Measurements from ENCODE around the gene PGP. TPM values are rescaled to one million over a fixed set of nuclear protein-coding genes. Genes with fewer than 3 reads are reported as not detected.

The PGP gene
- total and polyA plus RNA-seq, 4 donors = 3.4 to 9.9 (median 6.3) TPM

DNA sequence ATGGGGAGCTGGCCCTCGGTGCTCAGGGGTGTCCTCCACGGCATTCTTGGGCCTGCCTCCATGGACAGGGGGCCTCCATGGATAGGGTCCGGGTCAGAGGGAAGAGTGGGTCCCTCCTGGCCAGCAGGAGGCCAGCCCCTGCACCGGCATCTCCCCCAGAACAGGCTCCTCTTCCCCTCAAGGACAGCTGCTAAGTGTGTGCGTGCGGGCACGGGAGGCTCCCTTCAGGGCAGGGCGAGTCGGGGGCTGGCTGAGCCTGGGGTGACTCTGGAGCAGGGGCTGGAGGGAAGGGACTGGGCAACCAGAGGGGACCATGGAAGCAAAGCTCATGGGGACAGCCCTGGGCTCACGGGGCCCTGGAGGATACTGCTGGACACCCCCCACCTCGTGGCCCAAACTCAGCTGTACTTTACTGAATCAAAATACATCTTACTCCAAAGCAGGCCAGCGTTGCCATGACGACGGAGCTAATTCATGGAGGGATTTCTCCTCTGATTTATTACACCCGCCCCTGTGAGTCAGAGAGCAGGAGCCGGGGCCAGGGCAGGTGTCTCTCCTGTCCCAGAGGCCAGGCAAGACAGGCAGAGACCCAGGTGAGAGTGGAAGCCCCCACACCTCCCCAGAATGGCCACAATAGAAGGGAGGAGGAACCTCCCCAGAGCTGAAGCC lies 20.3 kb downstream of the PGP start:
- peaks cover 0 to 2% (median 0%) of the 10 kb centered on the region in 4 donors for H3K27me3 ChIP-seq (ENCODE audit: control insufficient read depth in 4 of 4, insufficient read depth in 4 of 4, low read length in 3 of 4)
- WGBS = 73% methylated on average over 16 of the region's 16 CpGs

DNA sequence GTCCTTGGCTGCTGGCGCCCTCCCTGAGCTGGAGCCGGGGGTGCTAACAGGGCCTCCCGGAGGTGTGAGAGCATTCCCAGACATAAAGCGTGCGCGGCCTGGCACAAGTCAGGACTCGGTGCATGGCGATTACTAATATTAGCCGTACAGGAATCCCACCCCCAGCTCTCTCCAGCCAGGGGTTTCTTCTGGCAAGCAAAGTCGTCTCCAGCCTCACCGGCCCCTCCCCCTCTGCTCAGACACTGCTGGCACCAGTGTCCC lies 23.3 kb downstream of the PGP start:
- Histone ChIP-seq H3K4me3 (ENCODE audit: low read depth in 1 of 3, low read length in 3 of 3) (no peak overlapping the region), H3K27me3 (ENCODE audit: control insufficient read depth in 4 of 4, insufficient read depth in 4 of 4, low read length in 3 of 4) (no peaks in the 10 kb centered on the region), H3K27ac (ENCODE audit: low read depth in 1 of 2, low read length in 2 of 2) (no peak overlapping the region), H3K9me3 (ENCODE audit: control insufficient read depth in 4 of 4, low read length in 3 of 4) (no peaks in the 10 kb centered on the region), H3K4me1 (ENCODE audit: control insufficient read depth in 4 of 4, insufficient read depth in 4 of 4, low read length in 3 of 4) (peaks cover 2 to 11% (median 3%) of the 10 kb centered on the region in 4 donors), H3K36me3 (ENCODE audit: control insufficient read depth in 4 of 4, insufficient read depth in 3 of 4, low read depth in 1 of 4, low read length in 3 of 4) (no peaks in the 10 kb centered on the region), H3K9ac (ENCODE audit: low read depth in 1 of 2, low read length in 2 of 2) (no peak overlapping the region)
- TF ChIP-seq TAF1 (conservative IDR thresholded peaks at IDR 0.05) = no peak
- no peak for TF ChIP-seq NR2F2 (IDR thresholded peaks at IDR 0.05)
- no peak for TF ChIP-seq RXRA (IDR thresholded peaks at IDR 0.05)
- TF ChIP-seq RAD21 (IDR thresholded peaks at IDR 0.05) = no peak
- DNase-seq (ENCODE audit: low spot score) = no peak
- WGBS = 96% methylated on average over 11 of the region's 11 CpGs

More for the DNA sequence above, 20.3 kb downstream of the PGP start:
- Histone ChIP-seq H3K36me3 (ENCODE audit: control insufficient read depth in 4 of 4, insufficient read depth in 3 of 4, low read depth in 1 of 4, low read length in 3 of 4) (no peaks in the 10 kb centered on the region), H3K9ac (ENCODE audit: low read depth in 1 of 2, low read length in 2 of 2) (no peak overlapping the region), H3K9me3 (ENCODE audit: control insufficient read depth in 4 of 4, low read length in 3 of 4) (no peaks in the 10 kb centered on the region), H3K4me3 (ENCODE audit: low read depth in 1 of 3, low read length in 3 of 3) (no peak overlapping the region), H3K27ac (ENCODE audit: low read depth in 1 of 2, low read length in 2 of 2) (no peak overlapping the region), H3K4me1 (ENCODE audit: control insufficient read depth in 4 of 4, insufficient read depth in 4 of 4, low read length in 3 of 4) (peaks cover 2 to 11% (median 4%) of the 10 kb centered on the region in 4 donors)
- TF ChIP-seq FOXA1 (IDR thresholded peaks at IDR 0.05) (no peak), JUND (IDR thresholded peaks at IDR 0.05) (no peak)
- TF ChIP-seq, protein P1, sequence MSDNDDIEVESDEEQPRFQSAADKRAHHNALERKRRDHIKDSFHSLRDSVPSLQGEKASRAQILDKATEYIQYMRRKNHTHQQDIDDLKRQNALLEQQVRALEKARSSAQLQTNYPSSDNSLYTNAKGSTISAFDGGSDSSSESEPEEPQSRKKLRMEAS (IDR thresholded peaks at IDR 0.05) = no peak
- no peak for DNase-seq (ENCODE audit: low spot score)

DNA sequence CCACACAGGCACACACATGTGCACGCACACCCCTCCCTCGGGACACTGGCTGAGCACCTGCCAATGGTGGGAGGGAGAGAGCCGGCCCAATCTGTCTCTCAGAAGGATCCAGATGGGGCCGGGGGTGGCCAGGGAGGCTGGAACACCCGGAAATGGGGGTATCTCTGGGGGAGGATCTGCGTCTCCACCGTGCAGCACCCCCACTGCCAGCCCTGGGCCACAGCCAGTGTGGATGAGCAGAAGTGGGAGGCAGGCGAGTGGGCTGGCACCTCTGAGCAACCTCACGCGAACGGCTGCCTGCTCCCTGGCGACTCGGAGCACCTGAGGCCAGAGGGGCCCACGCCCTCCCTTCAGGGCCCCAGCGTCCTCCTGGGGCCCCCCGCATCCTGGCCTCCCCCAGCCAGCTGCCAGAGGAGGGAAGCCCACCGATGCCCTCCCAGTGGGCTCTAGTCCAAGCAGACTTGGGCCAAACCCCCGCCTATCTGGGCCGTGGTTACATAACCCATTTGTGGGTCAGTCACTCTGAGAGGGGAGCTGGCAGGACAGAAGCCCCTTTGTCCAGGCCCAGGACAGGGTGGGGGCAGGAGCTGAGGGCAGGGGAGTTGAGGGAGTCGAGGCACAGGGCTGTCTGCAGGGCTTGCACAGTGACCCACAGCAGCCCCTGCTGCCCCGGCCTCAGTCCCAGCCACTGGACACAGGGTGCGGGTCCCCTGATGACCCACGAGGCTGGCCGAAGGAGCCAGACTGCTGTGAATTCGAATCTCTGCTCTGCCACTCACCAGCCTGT lies 23.8 kb downstream of the PGP start:
- Histone ChIP-seq H3K27ac (ENCODE audit: low read depth in 1 of 2, low read length in 2 of 2) (no peak overlapping the region), H3K4me1 (ENCODE audit: control insufficient read depth in 4 of 4, insufficient read depth in 4 of 4, low read length in 3 of 4) (peaks cover 0 to 10% (median 2%) of the 10 kb centered on the region in 4 donors), H3K9ac (ENCODE audit: low read depth in 1 of 2, low read length in 2 of 2) (no peak overlapping the region), H3K4me3 (ENCODE audit: low read depth in 1 of 3, low read length in 3 of 3) (no peak overlapping the region), H3K36me3 (ENCODE audit: control insufficient read depth in 4 of 4, insufficient read depth in 3 of 4, low read depth in 1 of 4, low read length in 3 of 4) (no peaks in the 10 kb centered on the region), H3K27me3 (ENCODE audit: control insufficient read depth in 4 of 4, insufficient read depth in 4 of 4, low read length in 3 of 4) (no peaks in the 10 kb centered on the region), H3K9me3 (ENCODE audit: control insufficient read depth in 4 of 4, low read length in 3 of 4) (no peaks in the 10 kb centered on the region)
- 88% methylated on average over 25 of the region's 25 CpGs for WGBS
- TF ChIP-seq EGR1 (IDR thresholded peaks at IDR 0.05; ENCODE audit: low read depth in 2 of 2) (no peak), GABPA (IDR thresholded peaks at IDR 0.05 in 1 of 2, conservative IDR thresholded peaks at IDR 0.05 in 1 of 2) (no peak), RAD21 (IDR thresholded peaks at IDR 0.05) (no peak), SP1 (IDR thresholded peaks at IDR 0.05) (no peak), FOXA2 (IDR thresholded peaks at IDR 0.05) (no peak), FOXA1 (IDR thresholded peaks at IDR 0.05) (no peak), HNF4A (conservative IDR thresholded peaks at IDR 0.05) (no peak)
- TF ChIP-seq, protein P2, sequence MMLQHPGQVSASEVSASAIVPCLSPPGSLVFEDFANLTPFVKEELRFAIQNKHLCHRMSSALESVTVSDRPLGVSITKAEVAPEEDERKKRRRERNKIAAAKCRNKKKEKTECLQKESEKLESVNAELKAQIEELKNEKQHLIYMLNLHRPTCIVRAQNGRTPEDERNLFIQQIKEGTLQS (IDR thresholded peaks at IDR 0.05) = no peak
- TF ChIP-seq, protein P3, sequence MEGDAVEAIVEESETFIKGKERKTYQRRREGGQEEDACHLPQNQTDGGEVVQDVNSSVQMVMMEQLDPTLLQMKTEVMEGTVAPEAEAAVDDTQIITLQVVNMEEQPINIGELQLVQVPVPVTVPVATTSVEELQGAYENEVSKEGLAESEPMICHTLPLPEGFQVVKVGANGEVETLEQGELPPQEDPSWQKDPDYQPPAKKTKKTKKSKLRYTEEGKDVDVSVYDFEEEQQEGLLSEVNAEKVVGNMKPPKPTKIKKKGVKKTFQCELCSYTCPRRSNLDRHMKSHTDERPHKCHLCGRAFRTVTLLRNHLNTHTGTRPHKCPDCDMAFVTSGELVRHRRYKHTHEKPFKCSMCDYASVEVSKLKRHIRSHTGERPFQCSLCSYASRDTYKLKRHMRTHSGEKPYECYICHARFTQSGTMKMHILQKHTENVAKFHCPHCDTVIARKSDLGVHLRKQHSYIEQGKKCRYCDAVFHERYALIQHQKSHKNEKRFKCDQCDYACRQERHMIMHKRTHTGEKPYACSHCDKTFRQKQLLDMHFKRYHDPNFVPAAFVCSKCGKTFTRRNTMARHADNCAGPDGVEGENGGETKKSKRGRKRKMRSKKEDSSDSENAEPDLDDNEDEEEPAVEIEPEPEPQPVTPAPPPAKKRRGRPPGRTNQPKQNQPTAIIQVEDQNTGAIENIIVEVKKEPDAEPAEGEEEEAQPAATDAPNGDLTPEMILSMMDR (IDR thresholded peaks at IDR 0.05; ENCODE audit: low read depth, low read length, missing input control) = no peak
- TF ChIP-seq, protein P1 (IDR thresholded peaks at IDR 0.05) = no peak
- DNase-seq (ENCODE audit: low spot score) = no peak
